IMR-90 (cell line): ENCODE measurements around the gene RFX6. TPM values are rescaled to one million over a fixed set of nuclear protein-coding genes. Genes with fewer than 3 reads are reported as not detected.

Experiments
- ATAC-seq: fragments of 200-7000 bp; cut with Tn5 transposase; 2 replicates; pipeline ENCODE4 v1.9.1; 2020; ENCODE audit warnings: low read depth, mild to moderate bottlenecking, moderate library complexity
- BruUV-seq: library from RNA; stranded (reverse); fragments of 400-500 nt; replicated peaks from 2 replicates; lab custom pipeline; 2021; lab: Mats Ljungman, UMichigan
- CTCF ChIA-PET: fragments of 300-600 bp; formaldehyde crosslinking; extraction: SDS; loops from one replicate; lab custom pipeline; 2021; ENCODE audit warnings: antibody characterized with exemption; lab: Yijun Ruan, JAX
- POLR2A ChIA-PET: fragments of 300-600 bp; sonication (Branson Sonifier 250); formaldehyde crosslinking; loops from one replicate; lab custom pipeline; 2022; ENCODE audit warnings: antibody characterized with exemption; ENCODE audit not compliant: unreplicated experiment; lab: Charles Lee
- DNase-seq: peaks from one replicate; pipeline ENCODE4 v3.0.0; 2013
- H2AFZ ChIP-seq: replicated peaks from 2 replicates; pipeline ENCODE3; 2013; ENCODE audit warnings: low read length, mild to moderate bottlenecking; ENCODE audit not compliant: poor library complexity
- H2AK5ac ChIP-seq: 2 replicates; pipeline ENCODE4 v1.6.1; 2013; ENCODE audit warnings: low read depth, low read length, inconsistent platforms
- H2AK9ac ChIP-seq: replicated peaks from 2 replicates; pipeline ENCODE3; 2013; ENCODE audit warnings: mild to moderate bottlenecking, low read depth, low read length, moderate library complexity; ENCODE audit not compliant: poor library complexity
- H2BK120ac ChIP-seq: 2 replicates; pipeline ENCODE4 v1.6.1; 2013; ENCODE audit warnings: low read depth, low read length, inconsistent platforms
- H2BK15ac ChIP-seq: 3 replicates; pipeline ENCODE4 v1.6.1; 2013; ENCODE audit warnings: low read depth, low read length, inconsistent platforms
- H2BK20ac ChIP-seq: 2 replicates; pipeline ENCODE4 v1.6.1; 2013; ENCODE audit warnings: low read depth, mild to moderate bottlenecking, inconsistent platforms, low read length, moderate library complexity
- H2BK5ac ChIP-seq: 2 replicates; pipeline ENCODE4 v1.6.1; 2013; ENCODE audit warnings: mild to moderate bottlenecking, low read depth, low read length, inconsistent platforms; ENCODE audit not compliant: poor library complexity, severe bottlenecking
- H3K14ac ChIP-seq: replicated peaks from 2 replicates; pipeline ENCODE4 v1.6.1; 2013; ENCODE audit warnings: low read depth, low read length, inconsistent platforms
- H3K18ac ChIP-seq: 2 replicates; pipeline ENCODE4 v1.6.1; 2013; ENCODE audit warnings: low read depth, low read length, control low read depth
- H3K23ac ChIP-seq: 2 replicates; pipeline ENCODE4 v1.6.1; 2013; ENCODE audit warnings: low read depth, low read length, inconsistent platforms
- H3K27ac ChIP-seq: 2 replicates; pipeline ENCODE4 v1.5.1; 2013; ENCODE audit warnings: mild to moderate bottlenecking, control low read depth, low read length; ENCODE audit not compliant: insufficient read depth
- H3K27me3 ChIP-seq: 2 replicates; pipeline ENCODE4 v1.6.1; 2013; ENCODE audit warnings: low read length; ENCODE audit not compliant: control insufficient read depth, insufficient read depth
- H3K36me3 ChIP-seq: 2 replicates; pipeline ENCODE4 v1.6.1; 2013; ENCODE audit warnings: low read length, mixed read lengths; ENCODE audit not compliant: control insufficient read depth, insufficient read depth
- H3K4ac ChIP-seq: 2 replicates; pipeline ENCODE4 v1.6.1; 2013; ENCODE audit warnings: low read depth, low read length, inconsistent platforms
- H3K4me1 ChIP-seq: 2 replicates; pipeline ENCODE4 v1.6.1; 2013; ENCODE audit warnings: low read length, mixed read lengths; ENCODE audit not compliant: control insufficient read depth, insufficient read depth
- H3K4me2 ChIP-seq: 2 replicates; pipeline ENCODE4 v1.6.1; 2013; ENCODE audit warnings: low read depth, mild to moderate bottlenecking, control low read depth, low read length, moderate library complexity
- H3K4me3 ChIP-seq: 2 replicates; pipeline ENCODE4 v1.5.1; 2013; ENCODE audit warnings: low read depth, mild to moderate bottlenecking, control low read depth, low read length, moderate library complexity; ENCODE audit not compliant: insufficient read depth
- H3K56ac ChIP-seq: 2 replicates; pipeline ENCODE4 v1.6.1; 2013; ENCODE audit warnings: low read length, inconsistent platforms; ENCODE audit not compliant: insufficient read depth; ENCODE audit errors: extremely low read depth
- H3K79me1 ChIP-seq, 2 experiments: 2 replicates each; pipeline ENCODE4 v1.6.1; 2013; ENCODE audit warnings: low read length in 2 of 2, inconsistent platforms in 1 of 2, low read depth in 1 of 2
- H3K9ac ChIP-seq: 2 replicates; pipeline ENCODE4 v1.6.1; 2013; ENCODE audit warnings: low read depth, low read length, control low read depth
- H3K9me1 ChIP-seq: 2 replicates; pipeline ENCODE4 v1.6.1; 2013; ENCODE audit warnings: low read length, inconsistent platforms; ENCODE audit not compliant: insufficient read depth
- H3K9me3 ChIP-seq: 2 replicates; pipeline ENCODE4 v1.6.1; 2013; ENCODE audit warnings: low read length; ENCODE audit not compliant: control insufficient read depth, insufficient read depth
- H4K20me1 ChIP-seq: 2 replicates; pipeline ENCODE4 v1.6.1; 2013; ENCODE audit warnings: low read length, inconsistent platforms; ENCODE audit not compliant: insufficient read depth
- H4K5ac ChIP-seq: 2 replicates; pipeline ENCODE4 v1.6.1; 2013; ENCODE audit warnings: mild to moderate bottlenecking, low read depth, low read length, control low read depth
- H4K8ac ChIP-seq, 2 experiments: 2 replicates each; pipeline ENCODE4 v1.6.1; 2013; ENCODE audit warnings: low read depth in 2 of 2, low read length in 2 of 2, control low read depth in 1 of 2, inconsistent platforms in 1 of 2
- H4K91ac ChIP-seq: 2 replicates; pipeline ENCODE4 v1.6.1; 2013; ENCODE audit warnings: low read depth, low read length, inconsistent platforms; ENCODE audit not compliant: insufficient read depth
- CTCF ChIP-seq: conservative IDR thresholded peaks from 2 replicates; pipeline ENCODE4 v1.5.1; 2012; ENCODE audit warnings: mild to moderate bottlenecking, low read depth, low read length, improper control_type of control experiment
- RAD21 ChIP-seq: IDR thresholded peaks from 2 replicates; pipeline ENCODE4 v1.6.1; 2012; ENCODE audit warnings: low read length, improper control_type of control experiment
- WGBS, 2 experiments: methylation state at CpG; one replicate each; pipeline versions ENCODE4 v1.1.5 to v1.1.7; 2013; ENCODE audit warnings: missing lambda C conversion rate in 2 of 2; ENCODE audit not compliant: insufficient read length in 1 of 2; ENCODE audit errors: extremely low coverage in 2 of 2; 5-methylcytosine and 5-hydroxymethylcytosine counted together
- dilution Hi-C: fragments of 300-500 bp; cut with HindIII; formaldehyde crosslinking; loops from one replicate; pipeline ENCODE4 v1.14.3; 2018; ENCODE audit warnings: low sequenced_read_pairs; ENCODE audit not compliant: unreplicated experiment
- in situ Hi-C: fragments of 300-500 bp; cut with MboI; formaldehyde crosslinking; loops from 3 replicates; pipeline ENCODE4 v1.14.3; 2019; ENCODE audit warnings: low sequenced_read_pairs, inconsistent platforms, mixed read lengths
- intact Hi-C: fragments of 100-400 bp; cut with micrococcal nuclease; formaldehyde crosslinking; loops from 2 replicates; pipeline ENCODE4 v1.10.0; 2022
- polyA plus RNA-seq, 3 experiments: library from polyadenylated mRNA; depleted of rRNA; stranded (reverse); fragments of >200 nt; gene quantifications; 2 replicates each; pipeline ENCODE4 v1.2.3, GENCODE V29; 2012; ENCODE audit warnings: low replicate concordance in 1 of 3
- total RNA-seq: library from RNA; depleted of rRNA; stranded (reverse); fragments of >200 nt; gene quantifications from 2 replicates; pipeline ENCODE4 v1.2.3, GENCODE V29; 2012

The RFX6 gene
- total and polyA plus RNA-seq, 2 of the 4 experiments (the other 2 are of a cell fraction), result not detected

GRCh38 chr6:116827561-116828240 is 49.3 kb upstream of the RFX6 start:
- Histone ChIP-seq H3K79me1 (no peaks in the 10 kb centered on the region), H3K9me1 (no peaks in the 10 kb centered on the region), H3K27me3 (no peaks in the 10 kb centered on the region), H2AFZ (no peak overlapping the region), H2AK5ac (no peak overlapping the region), H3K36me3 (no peaks in the 10 kb centered on the region), H2BK20ac (no peak overlapping the region), H3K4me2 (no peak overlapping the region), H3K14ac (no peak overlapping the region), H3K18ac (no peak overlapping the region), H2BK5ac (no peak overlapping the region), H3K56ac (no peak overlapping the region), H3K23ac (no peak overlapping the region), H2AK9ac (no peak overlapping the region), H3K27ac (no peak overlapping the region), H4K91ac (no peak overlapping the region), H4K5ac (no peak overlapping the region), H3K4me1 (no peaks in the 10 kb centered on the region), H3K4ac (no peak overlapping the region), H4K20me1 (no peaks in the 10 kb centered on the region), H3K9me3 (no peaks in the 10 kb centered on the region), H2BK15ac (no peak overlapping the region), H3K9ac (no peak overlapping the region), H2BK120ac (no peak overlapping the region), H4K8ac (no peak overlapping the region), H3K4me3 (no peak overlapping the region)
- CTCF ChIA-PET, result no interaction called here
- no peak for DNase-seq
- no TSS peak for BruUV-seq
- intact Hi-C loops, result no loop called here
- WGBS, 2 experiments, result no CpG with 5 or more reads among the region's 2 CpGs
- POLR2A ChIA-PET, result no interaction called here
- dilution Hi-C loops, result no loop called here
- in situ Hi-C loops, result no loop called here
- TF ChIP-seq CTCF (no peak), RAD21 (no peak)
- ATAC-seq, result no peak
